HepG2 (cell line): ENCODE results near the gene SELPLG. TPM values are rescaled to one million over a fixed set of nuclear protein-coding genes. Genes with fewer than 3 reads are reported as not detected.

Experiments used
- NFRKB ChIP-seq: fragments of 450-650 bp; IDR thresholded peaks from 2 replicates; pipeline ENCODE4 v1.6.1; 2017
- polyA plus RNA-seq, 8 experiments: library from polyadenylated mRNA; depleted of rRNA in 3 of 8; stranded (reverse) in 7 of 8; unstranded in 1 of 8; fragments of >200 nt; fragmentation: Illumina TruSeq in 4 of 8; extraction: Trizol in 4 of 8; gene quantifications; 2 replicates each; pipeline versions ENCODE4 v1.2.1 to v1.2.3, GENCODE V29; 2011 to 2016; ENCODE audit warnings: low read depth in 4 of 8, missing spikeins in 1 of 8, mixed read lengths in 1 of 8; ENCODE audit not compliant: insufficient read depth in 1 of 8
- total RNA-seq, 5 experiments: library from RNA; depleted of rRNA; stranded (reverse); fragments of >200 nt; fragmentation: Illumina TruSeq; extraction: Trizol; gene quantifications; 2 replicates each; pipeline ENCODE4 v1.2.3, GENCODE V29; 2016; ENCODE audit warnings: low read depth in 1 of 5
- TF ChIP-seq, protein P1 (sequence below): sonication (generic); formaldehyde crosslinking; IDR thresholded peaks from 2 replicates; pipeline ENCODE4 v1.8.0; 2022; ENCODE audit warnings: missing genetic modification reagents, mild to moderate bottlenecking, moderate library complexity, borderline replicate concordance
- TF ChIP-seq, protein P2 (sequence below): sonication (generic); formaldehyde crosslinking; IDR thresholded peaks from 2 replicates; pipeline ENCODE4 v1.4.0; 2020; ENCODE audit warnings: mild to moderate bottlenecking, missing genetic modification reagents
- TF ChIP-seq, protein P3 (sequence below): IDR thresholded peaks from 2 replicates; pipeline ENCODE4 v1.6.1; 2016; ENCODE audit warnings: low read depth, missing genetic modification reagents, missing compliant biosample characterization

The SELPLG gene
- total and polyA plus RNA-seq, 2 of the 13 experiments (the other 11 are each of a cell fraction or from before 2014, with no cell fraction given): 0.12 TPM; not detected in 1

DNA sequence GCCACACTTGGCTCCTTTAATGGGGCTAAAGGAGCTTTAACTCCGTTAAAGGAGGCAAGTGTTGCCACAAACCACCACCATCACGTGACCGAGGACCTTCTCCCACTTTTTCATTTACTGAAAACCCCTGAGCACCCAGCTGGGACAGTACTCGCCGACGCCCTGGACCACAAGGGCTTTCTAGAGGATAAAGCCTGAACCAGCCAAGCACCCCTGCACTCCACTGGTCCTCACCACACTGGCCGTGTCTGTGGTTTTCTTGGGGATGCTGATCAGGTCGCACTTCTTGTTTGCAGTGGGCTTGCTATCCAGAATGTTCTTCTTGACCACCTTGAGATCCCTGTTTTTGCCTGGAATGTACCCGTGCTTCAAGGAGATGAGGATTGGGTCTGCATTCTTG, 14.7 kb upstream of the SELPLG start (continued):
- TF ChIP-seq, protein P1, sequence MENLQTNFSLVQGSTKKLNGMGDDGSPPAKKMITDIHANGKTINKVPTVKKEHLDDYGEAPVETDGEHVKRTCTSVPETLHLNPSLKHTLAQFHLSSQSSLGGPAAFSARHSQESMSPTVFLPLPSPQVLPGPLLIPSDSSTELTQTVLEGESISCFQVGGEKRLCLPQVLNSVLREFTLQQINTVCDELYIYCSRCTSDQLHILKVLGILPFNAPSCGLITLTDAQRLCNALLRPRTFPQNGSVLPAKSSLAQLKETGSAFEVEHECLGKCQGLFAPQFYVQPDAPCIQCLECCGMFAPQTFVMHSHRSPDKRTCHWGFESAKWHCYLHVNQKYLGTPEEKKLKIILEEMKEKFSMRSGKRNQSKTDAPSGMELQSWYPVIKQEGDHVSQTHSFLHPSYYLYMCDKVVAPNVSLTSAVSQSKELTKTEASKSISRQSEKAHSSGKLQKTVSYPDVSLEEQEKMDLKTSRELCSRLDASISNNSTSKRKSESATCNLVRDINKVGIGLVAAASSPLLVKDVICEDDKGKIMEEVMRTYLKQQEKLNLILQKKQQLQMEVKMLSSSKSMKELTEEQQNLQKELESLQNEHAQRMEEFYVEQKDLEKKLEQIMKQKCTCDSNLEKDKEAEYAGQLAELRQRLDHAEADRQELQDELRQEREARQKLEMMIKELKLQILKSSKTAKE (CRISPR knock-in tag): no peak
- TF ChIP-seq, protein P2, sequence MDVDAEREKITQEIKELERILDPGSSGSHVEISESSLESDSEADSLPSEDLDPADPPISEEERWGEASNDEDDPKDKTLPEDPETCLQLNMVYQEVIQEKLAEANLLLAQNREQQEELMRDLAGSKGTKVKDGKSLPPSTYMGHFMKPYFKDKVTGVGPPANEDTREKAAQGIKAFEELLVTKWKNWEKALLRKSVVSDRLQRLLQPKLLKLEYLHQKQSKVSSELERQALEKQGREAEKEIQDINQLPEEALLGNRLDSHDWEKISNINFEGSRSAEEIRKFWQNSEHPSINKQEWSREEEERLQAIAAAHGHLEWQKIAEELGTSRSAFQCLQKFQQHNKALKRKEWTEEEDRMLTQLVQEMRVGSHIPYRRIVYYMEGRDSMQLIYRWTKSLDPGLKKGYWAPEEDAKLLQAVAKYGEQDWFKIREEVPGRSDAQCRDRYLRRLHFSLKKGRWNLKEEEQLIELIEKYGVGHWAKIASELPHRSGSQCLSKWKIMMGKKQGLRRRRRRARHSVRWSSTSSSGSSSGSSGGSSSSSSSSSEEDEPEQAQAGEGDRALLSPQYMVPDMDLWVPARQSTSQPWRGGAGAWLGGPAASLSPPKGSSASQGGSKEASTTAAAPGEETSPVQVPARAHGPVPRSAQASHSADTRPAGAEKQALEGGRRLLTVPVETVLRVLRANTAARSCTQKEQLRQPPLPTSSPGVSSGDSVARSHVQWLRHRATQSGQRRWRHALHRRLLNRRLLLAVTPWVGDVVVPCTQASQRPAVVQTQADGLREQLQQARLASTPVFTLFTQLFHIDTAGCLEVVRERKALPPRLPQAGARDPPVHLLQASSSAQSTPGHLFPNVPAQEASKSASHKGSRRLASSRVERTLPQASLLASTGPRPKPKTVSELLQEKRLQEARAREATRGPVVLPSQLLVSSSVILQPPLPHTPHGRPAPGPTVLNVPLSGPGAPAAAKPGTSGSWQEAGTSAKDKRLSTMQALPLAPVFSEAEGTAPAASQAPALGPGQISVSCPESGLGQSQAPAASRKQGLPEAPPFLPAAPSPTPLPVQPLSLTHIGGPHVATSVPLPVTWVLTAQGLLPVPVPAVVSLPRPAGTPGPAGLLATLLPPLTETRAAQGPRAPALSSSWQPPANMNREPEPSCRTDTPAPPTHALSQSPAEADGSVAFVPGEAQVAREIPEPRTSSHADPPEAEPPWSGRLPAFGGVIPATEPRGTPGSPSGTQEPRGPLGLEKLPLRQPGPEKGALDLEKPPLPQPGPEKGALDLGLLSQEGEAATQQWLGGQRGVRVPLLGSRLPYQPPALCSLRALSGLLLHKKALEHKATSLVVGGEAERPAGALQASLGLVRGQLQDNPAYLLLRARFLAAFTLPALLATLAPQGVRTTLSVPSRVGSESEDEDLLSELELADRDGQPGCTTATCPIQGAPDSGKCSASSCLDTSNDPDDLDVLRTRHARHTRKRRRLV: no peak
- TF ChIP-seq, protein P3, sequence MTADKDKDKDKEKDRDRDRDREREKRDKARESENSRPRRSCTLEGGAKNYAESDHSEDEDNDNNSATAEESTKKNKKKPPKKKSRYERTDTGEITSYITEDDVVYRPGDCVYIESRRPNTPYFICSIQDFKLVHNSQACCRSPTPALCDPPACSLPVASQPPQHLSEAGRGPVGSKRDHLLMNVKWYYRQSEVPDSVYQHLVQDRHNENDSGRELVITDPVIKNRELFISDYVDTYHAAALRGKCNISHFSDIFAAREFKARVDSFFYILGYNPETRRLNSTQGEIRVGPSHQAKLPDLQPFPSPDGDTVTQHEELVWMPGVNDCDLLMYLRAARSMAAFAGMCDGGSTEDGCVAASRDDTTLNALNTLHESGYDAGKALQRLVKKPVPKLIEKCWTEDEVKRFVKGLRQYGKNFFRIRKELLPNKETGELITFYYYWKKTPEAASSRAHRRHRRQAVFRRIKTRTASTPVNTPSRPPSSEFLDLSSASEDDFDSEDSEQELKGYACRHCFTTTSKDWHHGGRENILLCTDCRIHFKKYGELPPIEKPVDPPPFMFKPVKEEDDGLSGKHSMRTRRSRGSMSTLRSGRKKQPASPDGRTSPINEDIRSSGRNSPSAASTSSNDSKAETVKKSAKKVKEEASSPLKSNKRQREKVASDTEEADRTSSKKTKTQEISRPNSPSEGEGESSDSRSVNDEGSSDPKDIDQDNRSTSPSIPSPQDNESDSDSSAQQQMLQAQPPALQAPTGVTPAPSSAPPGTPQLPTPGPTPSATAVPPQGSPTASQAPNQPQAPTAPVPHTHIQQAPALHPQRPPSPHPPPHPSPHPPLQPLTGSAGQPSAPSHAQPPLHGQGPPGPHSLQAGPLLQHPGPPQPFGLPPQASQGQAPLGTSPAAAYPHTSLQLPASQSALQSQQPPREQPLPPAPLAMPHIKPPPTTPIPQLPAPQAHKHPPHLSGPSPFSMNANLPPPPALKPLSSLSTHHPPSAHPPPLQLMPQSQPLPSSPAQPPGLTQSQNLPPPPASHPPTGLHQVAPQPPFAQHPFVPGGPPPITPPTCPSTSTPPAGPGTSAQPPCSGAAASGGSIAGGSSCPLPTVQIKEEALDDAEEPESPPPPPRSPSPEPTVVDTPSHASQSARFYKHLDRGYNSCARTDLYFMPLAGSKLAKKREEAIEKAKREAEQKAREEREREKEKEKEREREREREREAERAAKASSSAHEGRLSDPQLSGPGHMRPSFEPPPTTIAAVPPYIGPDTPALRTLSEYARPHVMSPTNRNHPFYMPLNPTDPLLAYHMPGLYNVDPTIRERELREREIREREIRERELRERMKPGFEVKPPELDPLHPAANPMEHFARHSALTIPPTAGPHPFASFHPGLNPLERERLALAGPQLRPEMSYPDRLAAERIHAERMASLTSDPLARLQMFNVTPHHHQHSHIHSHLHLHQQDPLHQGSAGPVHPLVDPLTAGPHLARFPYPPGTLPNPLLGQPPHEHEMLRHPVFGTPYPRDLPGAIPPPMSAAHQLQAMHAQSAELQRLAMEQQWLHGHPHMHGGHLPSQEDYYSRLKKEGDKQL (CRISPR knock-in tag): no peak
- TF ChIP-seq NFRKB: no peak
